IPS-NIHi7 (cell line): Measurements from ENCODE around the gene EFR3B.

Experiments used
- DNase-seq: peaks from one replicate; pipeline ENCODE4 v3.0.0; 2012; ENCODE audit warnings: mixed read lengths; ENCODE audit errors: extremely low spot score

EFR3B gene

GRCh38 chr2:25035537-25036220 lies 6.2 kb upstream of the EFR3B start:
- DNase-seq, result no peak

DNA sequence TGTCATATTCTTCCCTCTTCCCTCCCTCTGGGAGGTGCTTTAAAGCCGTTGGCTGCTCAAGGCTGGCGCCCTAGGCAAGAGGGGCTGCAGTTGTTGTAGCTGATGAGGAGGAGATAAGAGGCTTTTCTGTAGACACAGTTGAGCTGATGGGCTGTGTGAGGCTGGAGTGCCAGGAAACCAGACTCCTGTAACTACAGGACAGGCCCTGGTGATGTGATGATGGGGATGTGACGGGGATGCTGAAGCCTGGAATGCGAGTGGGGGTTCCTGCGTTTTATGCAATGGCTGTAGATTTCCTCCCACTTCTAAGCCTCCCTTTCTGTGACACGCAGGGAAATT lies 5.7 kb upstream of the EFR3B start:
- DNase-seq, result no peak

GRCh38 chr2:25039126-25039525 lies 2.8 kb upstream of the EFR3B start:
- no peak for DNase-seq

DNA sequence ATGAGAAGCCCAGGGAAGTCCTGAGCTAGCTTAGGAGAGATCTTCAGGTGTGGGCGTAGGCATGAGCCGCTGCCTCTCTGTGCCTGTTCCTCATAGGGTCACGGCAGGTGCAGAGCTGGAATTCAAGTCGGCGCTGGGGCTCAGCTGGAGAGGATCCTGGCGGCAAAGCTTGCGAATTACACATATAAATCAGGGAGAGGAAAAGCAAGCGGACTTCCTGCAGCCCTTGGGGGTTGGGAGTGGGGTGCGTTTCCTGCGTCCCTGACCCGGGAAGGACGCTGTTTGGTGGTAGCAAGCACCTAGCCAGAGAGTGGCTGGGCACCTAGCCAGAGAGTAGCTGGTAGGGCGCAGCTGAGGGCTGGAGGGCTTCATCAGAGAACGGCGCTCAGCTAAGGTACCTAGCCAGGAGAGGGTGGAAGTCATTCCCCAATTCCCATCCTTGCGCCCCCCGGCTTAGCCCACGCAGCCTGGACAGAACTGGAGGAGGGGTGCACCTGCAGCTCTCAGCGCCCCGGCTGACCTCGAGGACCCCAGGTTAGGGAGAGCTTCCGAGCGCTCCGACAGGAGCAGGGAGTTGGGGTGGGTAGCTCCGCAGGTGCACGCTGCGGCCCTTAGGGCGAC lies 459 bp upstream of the EFR3B start:
- DNase-seq, result peak; percentile 80

GRCh38 chr2:25042321-25043240 lies 705 bp downstream of the EFR3B start:
- peak; percentile 37 for DNase-seq

GRCh38 chr2:25043241-25043867 lies 1.5 kb downstream of the EFR3B start:
- peak; percentile 61 for DNase-seq

GRCh38 chr2:25044011-25044410 lies 2.1 kb downstream of the EFR3B start:
- no peak for DNase-seq

DNA sequence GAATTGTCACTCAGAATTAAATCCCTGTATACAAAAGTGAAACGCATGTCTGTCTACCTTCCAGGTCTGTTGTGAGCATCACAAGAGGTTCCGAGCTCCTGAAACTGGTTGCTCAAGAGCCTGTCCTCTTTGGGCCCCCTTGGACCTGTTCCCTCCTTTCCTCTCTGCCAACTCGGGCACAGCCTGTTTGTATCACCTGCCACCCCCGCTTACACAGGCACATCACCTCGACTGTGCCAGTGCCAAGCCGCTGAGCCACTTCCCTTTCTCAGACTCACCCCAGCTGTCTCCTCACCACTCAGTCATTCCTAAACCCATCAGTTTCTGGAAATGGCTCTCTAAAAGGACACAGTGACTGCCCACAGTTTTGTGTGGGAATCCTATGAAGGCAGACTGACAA lies 3.1 kb downstream of the EFR3B start:
- no peak for DNase-seq

DNA sequence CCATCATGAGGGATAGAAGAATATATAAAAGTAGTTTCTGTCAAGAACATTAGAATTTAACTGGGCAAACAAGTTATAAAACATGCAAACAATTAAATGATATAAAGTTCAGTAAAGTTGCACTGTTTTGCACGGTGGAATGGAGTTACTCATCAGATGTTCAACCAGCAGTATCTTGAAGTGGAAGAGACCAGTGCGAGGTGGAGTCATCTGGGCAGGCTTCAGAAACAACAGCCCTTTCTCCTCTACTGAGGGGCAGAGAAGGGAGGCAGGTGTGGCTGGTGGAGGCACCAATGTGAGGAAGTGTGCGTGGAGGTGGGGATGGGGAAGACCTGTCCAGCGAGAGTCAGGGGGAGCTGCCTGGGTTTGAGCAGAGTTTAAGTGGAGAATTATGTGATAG lies 7.5 kb downstream of the EFR3B start:
- no peak for DNase-seq

GRCh38 chr2:25050128-25050527 lies 8.3 kb downstream of the EFR3B start:
- no peak for DNase-seq

GRCh38 chr2:25053041-25053440 lies 11.2 kb downstream of the EFR3B start:
- no peak for DNase-seq

- no peak for DNase-seq
Measured at GRCh38 chr2:25054720-25055119, 12.8 kb downstream of the EFR3B start.

GRCh38 chr2:25055376-25055920 lies 13.6 kb downstream of the EFR3B start:
- no peak for DNase-seq

DNA sequence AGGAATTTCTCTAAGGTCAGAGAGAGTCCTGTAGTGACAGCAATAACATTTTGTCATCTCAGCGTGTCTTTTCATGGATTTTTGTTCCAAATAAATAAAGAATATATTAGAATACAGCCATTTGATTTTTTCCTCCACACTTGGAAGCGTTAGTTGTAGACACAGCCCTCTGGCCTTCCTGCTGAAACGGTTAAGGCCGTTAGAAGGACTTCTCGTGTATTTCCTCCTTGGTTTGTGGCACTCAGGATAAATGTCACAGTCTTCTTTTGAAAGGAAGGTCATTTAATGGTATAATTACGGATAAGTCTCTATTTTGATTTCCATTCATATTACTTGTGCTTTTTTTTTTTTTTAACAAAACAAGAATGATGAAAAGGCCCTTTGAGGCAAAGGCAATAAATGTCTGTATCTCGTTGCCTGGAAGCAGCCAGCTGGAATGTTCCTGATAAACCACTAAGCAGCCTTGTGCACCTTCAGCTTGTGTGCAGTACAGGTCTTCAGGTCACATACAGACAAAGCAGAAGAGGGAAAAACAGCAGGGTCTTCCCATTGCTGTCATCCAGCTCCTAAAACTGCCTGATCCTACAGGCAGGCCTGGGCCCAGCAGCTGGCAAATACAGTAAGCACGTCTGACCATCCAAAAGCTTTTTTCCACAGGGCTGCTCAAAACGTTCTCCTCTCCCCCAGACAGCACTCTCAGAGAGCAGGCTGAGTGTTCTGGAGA lies 14.4 kb downstream of the EFR3B start:
- no peak for DNase-seq

DNA sequence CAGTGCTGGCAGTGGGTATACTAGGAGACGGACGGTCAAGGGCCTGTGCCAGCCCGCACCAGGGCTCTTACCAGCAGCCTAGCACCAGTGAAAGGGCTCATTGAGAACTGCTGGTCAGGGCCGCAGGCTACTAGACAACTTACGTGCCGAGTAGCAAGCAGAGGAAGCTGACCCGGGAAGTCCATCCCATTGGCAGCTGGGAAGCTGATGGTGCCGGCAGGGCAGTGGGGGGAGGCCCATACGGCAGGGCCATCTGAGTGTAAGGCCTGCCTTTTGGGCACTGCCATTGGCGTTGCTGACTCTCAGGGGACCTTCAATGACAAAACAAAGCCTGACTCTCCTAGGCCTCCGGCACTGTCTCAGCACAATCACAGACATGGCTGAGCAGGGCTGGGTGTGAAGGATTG lies 20.6 kb downstream of the EFR3B start:
- DNase-seq, result no peak

GRCh38 chr2:25063876-25064660 lies 22.2 kb downstream of the EFR3B start:
- no peak for DNase-seq

DNA sequence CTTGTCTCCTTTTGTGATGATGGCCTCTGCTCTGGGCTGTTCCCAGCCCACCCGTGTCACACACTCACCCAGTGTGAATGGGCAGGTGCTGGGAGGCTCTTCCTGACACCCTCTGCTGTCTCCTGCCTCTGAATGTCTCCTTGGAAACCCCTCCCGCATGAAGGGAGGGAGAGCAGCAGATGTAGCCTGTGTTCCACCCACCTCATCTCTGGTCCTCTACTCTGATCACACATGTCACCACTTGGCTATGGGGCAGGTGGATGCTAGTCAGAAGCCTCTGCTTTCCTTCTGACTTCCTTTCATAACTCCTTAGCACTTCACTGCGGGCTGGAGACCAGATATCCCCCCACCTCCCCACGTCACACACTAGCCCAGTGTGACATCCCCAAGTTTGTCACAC lies 23.9 kb downstream of the EFR3B start:
- DNase-seq, result no peak

DNA sequence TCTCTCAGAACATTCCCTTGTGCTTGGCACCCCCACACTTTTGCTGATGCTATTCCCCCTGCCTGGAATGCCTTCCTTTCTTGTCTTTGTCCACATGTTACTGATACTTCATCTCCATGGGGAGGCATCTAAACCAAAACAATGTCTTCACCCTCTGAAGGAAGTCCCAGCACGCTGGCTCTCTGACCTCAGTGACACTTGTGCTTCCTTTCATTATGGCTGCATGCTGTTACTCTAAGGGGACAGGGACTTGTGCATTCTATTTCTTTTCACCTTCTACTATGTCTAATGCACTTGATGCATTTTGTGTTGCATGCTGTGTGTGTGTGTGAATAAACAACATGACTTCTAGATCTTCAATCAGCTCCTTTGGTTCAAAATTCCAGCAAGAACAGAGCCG lies 24.6 kb downstream of the EFR3B start:
- DNase-seq, result no peak

- DNase-seq, result no peak
Measured at GRCh38 chr2:25068217-25068616, 26.3 kb downstream of the EFR3B start.

- no peak for DNase-seq
Measured at GRCh38 chr2:25071966-25072365, 30.1 kb downstream of the EFR3B start.

DNA sequence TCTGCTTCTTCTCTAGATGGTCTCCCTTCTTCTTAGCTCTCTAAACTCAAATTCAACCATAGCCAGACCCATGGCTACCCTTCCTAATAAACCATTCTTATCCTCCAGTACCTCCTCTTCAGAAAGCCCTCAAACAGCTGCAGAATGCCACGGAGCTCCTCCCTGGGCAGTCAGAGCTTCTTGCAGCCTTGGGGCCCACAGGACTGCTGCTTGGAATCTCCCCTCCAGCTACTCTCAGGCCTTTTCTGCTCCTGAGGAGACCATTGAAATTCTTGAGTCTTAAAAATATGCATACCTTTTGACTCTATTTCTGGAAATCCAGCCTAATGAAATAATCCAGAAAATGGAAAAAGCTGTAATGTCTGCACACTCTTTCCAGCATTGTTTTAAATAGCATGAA lies 30.7 kb downstream of the EFR3B start:
- DNase-seq, result no peak
